K562 (cell line): ENCODE results near the gene EGFL6. TPM values are rescaled to one million over a fixed set of nuclear protein-coding genes. Genes with fewer than 3 reads are reported as not detected.

Source experiments
- C11orf30 ChIP-seq: fragments of 450-650 bp; IDR thresholded peaks from 2 replicates; pipeline ENCODE4 v1.6.1; 2016; ENCODE audit warnings: low read depth, mild to moderate bottlenecking
- CTBP1 ChIP-seq: fragments of 450-650 bp; IDR thresholded peaks from 2 replicates; pipeline ENCODE4 v1.6.1; 2016; ENCODE audit warnings: borderline replicate concordance
- EP400 ChIP-seq: fragments of 450-650 bp; IDR thresholded peaks from 2 replicates; pipeline ENCODE4 v1.6.1; 2017; ENCODE audit warnings: antibody characterized with exemption, mild to moderate bottlenecking, moderate library complexity
- HDAC6 ChIP-seq: IDR thresholded peaks from 2 replicates; pipeline ENCODE4 v1.6.1; 2012; ENCODE audit warnings: low read depth, mild to moderate bottlenecking, control low read depth, inconsistent platforms, low read length, moderate library complexity
- HDGF ChIP-seq: fragments of 450-650 bp; IDR thresholded peaks from 2 replicates; pipeline ENCODE4 v1.6.1; 2016
- MTF1 ChIP-seq: fragments of 250-450 bp; sonication (Bioruptor Pico); IDR thresholded peaks from 2 replicates; pipeline ENCODE4 v1.9.0; 2021; ENCODE audit warnings: moderate library complexity, mild to moderate bottlenecking, inconsistent platforms, borderline replicate concordance
- MYC ChIP-seq, 2 experiments: fragments of 250-450 bp in 1 of 2; sonication (Bioruptor Pico) in 1 of 2; IDR thresholded peaks; 2 replicates each; pipeline versions ENCODE4 v1.5.1 to v1.6.1; 2012 to 2021; ENCODE audit warnings: low read depth in 2 of 2, borderline replicate concordance in 1 of 2, improper control_type of control experiment in 1 of 2, low read length in 1 of 2, mild to moderate bottlenecking in 1 of 2, moderate library complexity in 1 of 2
- NEUROD1 ChIP-seq: fragments of 150-350 bp; IDR thresholded peaks from 2 replicates; pipeline ENCODE4 v1.6.1; 2014; ENCODE audit warnings: borderline replicate concordance, low read length, low read depth; ENCODE audit not compliant: partially characterized antibody
- NFE2L1 ChIP-seq: fragments of 450-650 bp; IDR thresholded peaks from 2 replicates; pipeline ENCODE4 v1.6.1; 2016; ENCODE audit warnings: missing genetic modification characterization, low read depth, mild to moderate bottlenecking, missing compliant biosample characterization, moderate library complexity, borderline replicate concordance
- NFIC ChIP-seq: fragments of 450-650 bp; IDR thresholded peaks from 2 replicates; pipeline ENCODE4 v1.6.1; 2017; ENCODE audit warnings: mild to moderate bottlenecking, inconsistent platforms
- PHB ChIP-seq: fragments of 250-450 bp; sonication (Bioruptor Pico); IDR thresholded peaks from 2 replicates; pipeline ENCODE4 v1.5.0; 2021
- PRMT5 ChIP-seq: sonication (generic); formaldehyde crosslinking; IDR thresholded peaks from 2 replicates; pipeline ENCODE4 v1.5.0; 2020; ENCODE audit warnings: missing genetic modification reagents
- SRSF3 ChIP-seq: fragments of 200-400 bp; formaldehyde crosslinking; IDR thresholded peaks from 2 replicates; pipeline ENCODE4 v1.6.1; 2016; ENCODE audit warnings: mild to moderate bottlenecking, low read length, moderate library complexity; ENCODE audit not compliant: insufficient read depth
- TEAD2 ChIP-seq: fragments of 450-650 bp; IDR thresholded peaks from 2 replicates; pipeline ENCODE4 v1.6.1; 2016; ENCODE audit warnings: missing genetic modification characterization, control low read depth, missing compliant biosample characterization
- XRCC5 ChIP-seq: fragments of 200-400 bp; formaldehyde crosslinking; IDR thresholded peaks from 2 replicates; pipeline ENCODE4 v1.6.1; 2017; ENCODE audit warnings: low read depth, mild to moderate bottlenecking, low read length
- ZFP36 ChIP-seq: fragments of 150-350 bp; IDR thresholded peaks from 2 replicates; pipeline ENCODE4 v1.6.1; 2018; ENCODE audit warnings: low read length, low read depth; ENCODE audit not compliant: partially characterized antibody
- ZNF561 ChIP-seq: fragments of 450-650 bp; formaldehyde crosslinking; conservative IDR thresholded peaks from 2 replicates; pipeline ENCODE4 v1.4.0; 2020; ENCODE audit warnings: mild to moderate bottlenecking, moderate library complexity
- ZNF57 ChIP-seq: fragments of 450-650 bp; formaldehyde crosslinking; IDR thresholded peaks from 2 replicates; pipeline ENCODE4 v1.4.0; 2020; ENCODE audit warnings: mild to moderate bottlenecking, moderate library complexity
- ZNF668 ChIP-seq: fragments of 250-450 bp; sonication (Bioruptor Pico); IDR thresholded peaks from 2 replicates; pipeline ENCODE4 v1.8.0; 2022; ENCODE audit warnings: mild to moderate bottlenecking, inconsistent platforms
- polyA plus RNA-seq, 8 experiments: library from polyadenylated mRNA; depleted of rRNA in 4 of 8; stranded (reverse) in 5 of 8; unstranded in 3 of 8; fragments of >200 nt; fragmentation: Nextera tagmentation in 2 of 8; fragmentation: Illumina TruSeq in 1 of 8; extraction: Ambion mirVana in 2 of 8; extraction: Trizol in 1 of 8; gene quantifications; 2 replicates each; pipeline versions ENCODE4 v1.2.1 to v1.2.3, GENCODE V29; 2011 to 2014; ENCODE audit warnings: inconsistent platforms in 1 of 8, missing spikeins in 1 of 8
- total RNA-seq, 7 experiments: library from RNA; depleted of rRNA in 6 of 7; stranded (reverse); fragments of >200 nt in 6 of 7; fragmentation: Illumina TruSeq in 2 of 7; extraction: Trizol in 2 of 7; gene quantifications; 2 replicates each; pipeline versions ENCODE4 v1.2.1 to v1.2.3, GENCODE V29; 2011 to 2021; ENCODE audit warnings: low replicate concordance in 1 of 7
- TF ChIP-seq, protein P1 (sequence below), 3 experiments: IDR thresholded peaks in 2 of 3; conservative IDR thresholded peaks in 1 of 3; 2 replicates each; pipeline ENCODE4 v1.5.1; 2011 to 2012; ENCODE audit warnings: low read length in 3 of 3, mild to moderate bottlenecking in 3 of 3, control low read depth in 2 of 3, improper control_type of control experiment in 1 of 3, inconsistent platforms in 1 of 3, low read depth in 1 of 3, mixed read lengths in 1 of 3, moderate library complexity in 1 of 3; ENCODE audit not compliant: insufficient read depth in 2 of 3
- TF ChIP-seq, protein P2 (sequence below): IDR thresholded peaks from 3 replicates; pipeline ENCODE4 v1.6.1; 2011; ENCODE audit warnings: borderline replicate concordance, mild to moderate bottlenecking; ENCODE audit not compliant: insufficient read length, insufficient read depth
- TF ChIP-seq, protein P3 (sequence below): sonication (generic); formaldehyde crosslinking; IDR thresholded peaks from 2 replicates; pipeline ENCODE4 v1.8.1; 2023; ENCODE audit warnings: missing genetic modification reagents, mild to moderate bottlenecking, borderline replicate concordance

Gene EGFL6
- total and polyA plus RNA-seq, 9 of the 15 experiments (the other 6 are each of a cell fraction or from before 2014, with no cell fraction given), result 0.01 TPM; not detected in 8

DNA sequence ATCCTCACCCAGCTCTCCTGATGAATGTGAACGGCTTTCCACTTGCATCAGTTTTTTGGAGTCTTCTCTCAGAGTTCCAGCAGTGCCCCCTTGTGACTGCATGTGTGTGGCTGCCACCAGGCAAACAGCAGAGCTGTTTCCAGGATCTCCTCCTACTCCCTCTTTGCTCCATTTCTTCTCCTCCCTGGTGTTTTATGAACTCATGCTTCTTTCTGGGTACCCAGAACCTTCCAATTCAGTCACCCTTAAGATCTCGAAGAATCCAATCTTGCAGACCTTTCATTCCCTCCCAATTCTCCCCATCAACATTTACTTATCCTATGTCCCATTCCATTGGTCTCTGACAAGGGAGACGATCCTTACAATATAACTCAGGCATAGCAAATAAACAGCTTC, 76.8 kb downstream of the EGFL6 start (continued):
- TF ChIP-seq, protein P1, sequence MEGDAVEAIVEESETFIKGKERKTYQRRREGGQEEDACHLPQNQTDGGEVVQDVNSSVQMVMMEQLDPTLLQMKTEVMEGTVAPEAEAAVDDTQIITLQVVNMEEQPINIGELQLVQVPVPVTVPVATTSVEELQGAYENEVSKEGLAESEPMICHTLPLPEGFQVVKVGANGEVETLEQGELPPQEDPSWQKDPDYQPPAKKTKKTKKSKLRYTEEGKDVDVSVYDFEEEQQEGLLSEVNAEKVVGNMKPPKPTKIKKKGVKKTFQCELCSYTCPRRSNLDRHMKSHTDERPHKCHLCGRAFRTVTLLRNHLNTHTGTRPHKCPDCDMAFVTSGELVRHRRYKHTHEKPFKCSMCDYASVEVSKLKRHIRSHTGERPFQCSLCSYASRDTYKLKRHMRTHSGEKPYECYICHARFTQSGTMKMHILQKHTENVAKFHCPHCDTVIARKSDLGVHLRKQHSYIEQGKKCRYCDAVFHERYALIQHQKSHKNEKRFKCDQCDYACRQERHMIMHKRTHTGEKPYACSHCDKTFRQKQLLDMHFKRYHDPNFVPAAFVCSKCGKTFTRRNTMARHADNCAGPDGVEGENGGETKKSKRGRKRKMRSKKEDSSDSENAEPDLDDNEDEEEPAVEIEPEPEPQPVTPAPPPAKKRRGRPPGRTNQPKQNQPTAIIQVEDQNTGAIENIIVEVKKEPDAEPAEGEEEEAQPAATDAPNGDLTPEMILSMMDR (IDR thresholded peaks at IDR 0.05 in 2 of 3, conservative IDR thresholded peaks at IDR 0.05 in 1 of 3; ENCODE audit: insufficient read depth in 2 of 3, low read depth in 1 of 3, low read length in 3 of 3), result peak; percentile 74 to 77 (median 75)
- TF ChIP-seq EP400, result 0 out of 2 replicates have a peak, but pooled peaks have one; percentile 5
- no peak for TF ChIP-seq XRCC5
- no peak for TF ChIP-seq HDAC6
- no peak for TF ChIP-seq MYC (IDR thresholded peaks at IDR 0.05; ENCODE audit: low read depth, low read length)
- no peak for TF ChIP-seq MYC (CRISPR knock-in tag; IDR thresholded peaks at IDR 0.05; ENCODE audit: borderline replicate concordance, low read depth)
- no peak for TF ChIP-seq HDGF
- TF ChIP-seq TEAD2 (tag), result no peak
- no peak for TF ChIP-seq ZFP36
- TF ChIP-seq NFE2L1, result no peak
- TF ChIP-seq, protein P2, sequence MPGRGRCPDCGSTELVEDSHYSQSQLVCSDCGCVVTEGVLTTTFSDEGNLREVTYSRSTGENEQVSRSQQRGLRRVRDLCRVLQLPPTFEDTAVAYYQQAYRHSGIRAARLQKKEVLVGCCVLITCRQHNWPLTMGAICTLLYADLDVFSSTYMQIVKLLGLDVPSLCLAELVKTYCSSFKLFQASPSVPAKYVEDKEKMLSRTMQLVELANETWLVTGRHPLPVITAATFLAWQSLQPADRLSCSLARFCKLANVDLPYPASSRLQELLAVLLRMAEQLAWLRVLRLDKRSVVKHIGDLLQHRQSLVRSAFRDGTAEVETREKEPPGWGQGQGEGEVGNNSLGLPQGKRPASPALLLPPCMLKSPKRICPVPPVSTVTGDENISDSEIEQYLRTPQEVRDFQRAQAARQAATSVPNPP, result no peak
- TF ChIP-seq CTBP1, result no peak
- no peak for TF ChIP-seq ZNF668 (CRISPR knock-in tag)
- no peak for TF ChIP-seq ZNF561
- no peak for TF ChIP-seq MTF1 (CRISPR knock-in tag)
- no peak for TF ChIP-seq SRSF3
- TF ChIP-seq PHB (CRISPR knock-in tag), result no peak
- TF ChIP-seq, protein P3, sequence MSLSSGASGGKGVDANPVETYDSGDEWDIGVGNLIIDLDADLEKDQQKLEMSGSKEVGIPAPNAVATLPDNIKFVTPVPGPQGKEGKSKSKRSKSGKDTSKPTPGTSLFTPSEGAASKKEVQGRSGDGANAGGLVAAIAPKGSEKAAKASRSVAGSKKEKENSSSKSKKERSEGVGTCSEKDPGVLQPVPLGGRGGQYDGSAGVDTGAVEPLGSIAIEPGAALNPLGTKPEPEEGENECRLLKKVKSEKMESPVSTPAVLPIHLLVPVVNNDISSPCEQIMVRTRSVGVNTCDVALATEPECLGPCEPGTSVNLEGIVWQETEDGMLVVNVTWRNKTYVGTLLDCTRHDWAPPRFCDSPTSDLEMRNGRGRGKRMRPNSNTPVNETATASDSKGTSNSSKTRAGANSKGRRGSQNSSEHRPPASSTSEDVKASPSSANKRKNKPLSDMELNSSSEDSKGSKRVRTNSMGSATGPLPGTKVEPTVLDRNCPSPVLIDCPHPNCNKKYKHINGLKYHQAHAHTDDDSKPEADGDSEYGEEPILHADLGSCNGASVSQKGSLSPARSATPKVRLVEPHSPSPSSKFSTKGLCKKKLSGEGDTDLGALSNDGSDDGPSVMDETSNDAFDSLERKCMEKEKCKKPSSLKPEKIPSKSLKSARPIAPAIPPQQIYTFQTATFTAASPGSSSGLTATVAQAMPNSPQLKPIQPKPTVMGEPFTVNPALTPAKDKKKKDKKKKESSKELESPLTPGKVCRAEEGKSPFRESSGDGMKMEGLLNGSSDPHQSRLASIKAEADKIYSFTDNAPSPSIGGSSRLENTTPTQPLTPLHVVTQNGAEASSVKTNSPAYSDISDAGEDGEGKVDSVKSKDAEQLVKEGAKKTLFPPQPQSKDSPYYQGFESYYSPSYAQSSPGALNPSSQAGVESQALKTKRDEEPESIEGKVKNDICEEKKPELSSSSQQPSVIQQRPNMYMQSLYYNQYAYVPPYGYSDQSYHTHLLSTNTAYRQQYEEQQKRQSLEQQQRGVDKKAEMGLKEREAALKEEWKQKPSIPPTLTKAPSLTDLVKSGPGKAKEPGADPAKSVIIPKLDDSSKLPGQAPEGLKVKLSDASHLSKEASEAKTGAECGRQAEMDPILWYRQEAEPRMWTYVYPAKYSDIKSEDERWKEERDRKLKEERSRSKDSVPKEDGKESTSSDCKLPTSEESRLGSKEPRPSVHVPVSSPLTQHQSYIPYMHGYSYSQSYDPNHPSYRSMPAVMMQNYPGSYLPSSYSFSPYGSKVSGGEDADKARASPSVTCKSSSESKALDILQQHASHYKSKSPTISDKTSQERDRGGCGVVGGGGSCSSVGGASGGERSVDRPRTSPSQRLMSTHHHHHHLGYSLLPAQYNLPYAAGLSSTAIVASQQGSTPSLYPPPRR, result no peak
- TF ChIP-seq PRMT5 (CRISPR knock-in tag), result no peak
- TF ChIP-seq ZNF57, result no peak
- no peak for TF ChIP-seq C11orf30
- TF ChIP-seq NFIC, result peak; percentile 33; the same call in 1 of the 2 replicates
- TF ChIP-seq NEUROD1, result no peak
